ENCODE measurements around the gene MLH3. TPM values are rescaled to one million over a fixed set of nuclear protein-coding genes. Genes with fewer than 3 reads are reported as not detected.

MLH3 gene
- total RNA-seq, 6 experiments from 2014 or later, result 9.6 to 20.2 (median 13.2) TPM

GRCh38 chr14:74981833-74982232 lies 69.4 kb downstream of the MLH3 start:
- no peak for ATAC-seq
- H3K9me3 ChIP-seq, result no peaks in the 10 kb centered on the region
- H3K27me3 ChIP-seq, result no peaks in the 10 kb centered on the region
- TF ChIP-seq POLR2A (IDR thresholded peaks at IDR 0.05), result no peak
- no peak for TF ChIP-seq CTCF (IDR thresholded peaks at IDR 0.05)
- H3K27ac ChIP-seq, result no peak overlapping the region
- DNase-seq, result peak in 1 of 3 donors; percentile 17
- intact Hi-C loops (cut with DNase I), result no loop called here
- WGBS (ENCODE audit: insufficient coverage, low coverage, low lambda C conversion rate, missing lambda C conversion rate), result 71% methylated on average over 5 of the region's 5 CpGs
- H3K4me3 ChIP-seq, result no peak overlapping the region
- no peaks in the 10 kb centered on the region for H3K4me1 ChIP-seq
- no peaks in the 10 kb centered on the region for H3K36me3 ChIP-seq

DNA sequence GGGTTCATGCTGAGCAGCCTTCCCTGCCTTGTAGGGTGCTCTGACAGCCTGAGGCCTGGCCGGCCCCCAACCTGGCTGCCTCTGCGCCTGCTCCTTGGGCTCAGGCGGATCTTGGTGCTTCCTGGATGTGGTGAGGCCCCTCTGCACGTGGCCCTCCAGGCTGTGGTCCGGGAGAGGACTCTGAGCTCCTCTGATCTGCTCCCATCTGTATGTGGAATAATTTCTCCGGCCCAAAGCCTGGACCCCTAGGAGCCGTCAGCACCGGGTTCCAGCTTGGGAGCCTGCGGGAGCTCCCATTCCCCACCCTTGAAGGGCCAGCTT lies 69.8 kb downstream of the MLH3 start:
- no peaks in the 10 kb centered on the region for H3K9me3 ChIP-seq
- no peak overlapping the region for H3K4me3 ChIP-seq
- ATAC-seq (no peak), DNase-seq (peak in 1 of 3 donors; percentile 31)
- intact Hi-C loops (cut with DNase I), result no loop called here
- TF ChIP-seq CTCF (IDR thresholded peaks at IDR 0.05), result no peak
- no peak for TF ChIP-seq POLR2A (IDR thresholded peaks at IDR 0.05)
- H3K27me3 ChIP-seq, result no peaks in the 10 kb centered on the region
- H3K27ac ChIP-seq, result no peak overlapping the region
- H3K36me3 ChIP-seq, result no peaks in the 10 kb centered on the region
- WGBS (ENCODE audit: insufficient coverage, low coverage, low lambda C conversion rate, missing lambda C conversion rate), result no CpG with 5 or more reads among the region's 9 CpGs
- H3K4me1 ChIP-seq, result no peaks in the 10 kb centered on the region

GRCh38 chr14:74980731-74981461 lies 70.4 kb downstream of the MLH3 start:
- WGBS (ENCODE audit: insufficient coverage, low coverage, low lambda C conversion rate, missing lambda C conversion rate), result 47% methylated on average over 3 of the region's 35 CpGs
- Histone ChIP-seq H3K9me3 (no peaks in the 10 kb centered on the region), H3K36me3 (no peaks in the 10 kb centered on the region), H3K4me3 (no peak overlapping the region), H3K27ac (no peak overlapping the region), H3K27me3 (no peaks in the 10 kb centered on the region), H3K4me1 (no peaks in the 10 kb centered on the region)
- DNase-seq (peak in 1 of 3 donors; percentile 43), ATAC-seq (peak in 3 of 4 donors; percentile 11 to 18 (median 16))
- no peak for TF ChIP-seq POLR2A (IDR thresholded peaks at IDR 0.05)
- no peak for TF ChIP-seq CTCF (IDR thresholded peaks at IDR 0.05)
- intact Hi-C loops (cut with DNase I), result no loop called here

DNA sequence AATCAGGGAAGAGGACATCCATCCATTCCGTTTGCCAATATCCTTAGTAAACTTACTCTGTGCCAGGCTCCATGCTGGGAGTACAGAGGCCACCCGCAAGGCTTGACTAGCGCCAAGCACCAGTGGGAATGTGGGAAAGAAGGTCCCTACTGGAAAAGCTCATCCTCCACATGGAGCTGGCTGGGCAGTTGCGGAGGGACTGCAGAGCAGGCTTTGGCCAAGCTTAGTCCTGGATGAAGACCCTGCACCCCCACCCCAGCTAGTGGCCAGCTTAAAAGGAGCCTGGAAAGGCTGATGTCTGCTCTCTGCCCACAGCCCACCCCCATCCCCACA lies 70.9 kb downstream of the MLH3 start:
- no peak for TF ChIP-seq CTCF (IDR thresholded peaks at IDR 0.05)
- TF ChIP-seq POLR2A (IDR thresholded peaks at IDR 0.05), result no peak
- Histone ChIP-seq H3K4me1 (no peaks in the 10 kb centered on the region), H3K36me3 (no peaks in the 10 kb centered on the region), H3K27me3 (no peaks in the 10 kb centered on the region), H3K9me3 (no peaks in the 10 kb centered on the region), H3K27ac (no peak overlapping the region), H3K4me3 (no peak overlapping the region)
- ATAC-seq, result peak in 1 of 4 donors; percentile 32
- DNase-seq, result peak in 1 of 3 donors; percentile 26
- intact Hi-C loops (cut with DNase I), result no loop called here
- WGBS (ENCODE audit: insufficient coverage, low coverage, low lambda C conversion rate, missing lambda C conversion rate), result 70% methylated on average over 3 of the region's 4 CpGs
